Kidney (tissue), 14 donors: ENCODE measurements around the gene LBX2. TPM values are rescaled to one million over a fixed set of nuclear protein-coding genes. Genes with fewer than 3 reads are reported as not detected.
"Not testable (repeated sequence)": the region's sequence is repeated elsewhere in the genome, so short reads cannot be mapped to it uniquely, and the experiment has no call there.

ENCODE experiments used
- DNase-seq, 5 donors: peaks; one replicate each; pipeline ENCODE4 v3.0.0-alpha.2; 2013 to 2020
- FAIRE-seq: peaks from 2 replicates; lab custom pipeline; 2012; peaks lifted over from hg19 to GRCh38; lab: Jason Lieb, UNC
- H3K27ac ChIP-seq, 2 donors: one replicate each; pipeline ENCODE4 v1.7.0; 2013; ENCODE audit warnings: low read depth in 2 of 2, low read length in 2 of 2, inconsistent platforms in 1 of 2
- H3K27me3 ChIP-seq: one replicate; pipeline ENCODE4 v1.7.1; 2013; ENCODE audit warnings: low read length, inconsistent platforms; ENCODE audit not compliant: control insufficient read depth, insufficient read depth
- H3K36me3 ChIP-seq, 3 donors: one replicate each; pipeline versions ENCODE4 v1.7.0 to v1.7.1; 2013; ENCODE audit warnings: low read length in 3 of 3, control low read depth in 1 of 3, inconsistent platforms in 1 of 3; ENCODE audit not compliant: insufficient read depth in 3 of 3, control insufficient read depth in 2 of 3
- H3K4me1 ChIP-seq, 3 donors: one replicate each; pipeline versions ENCODE4 v1.7.0 to v1.7.1; 2013; ENCODE audit warnings: low read length in 3 of 3, inconsistent platforms in 1 of 3, low read depth in 1 of 3; ENCODE audit not compliant: control insufficient read depth in 2 of 3, insufficient read depth in 2 of 3
- H3K4me3 ChIP-seq, 3 donors: one replicate each; pipeline versions ENCODE4 v1.7.0 to v1.8.1; 2013; ENCODE audit warnings: low read length in 3 of 3, control low read depth in 1 of 3, inconsistent platforms in 1 of 3
- H3K9ac ChIP-seq, 3 donors: one replicate each; pipeline versions ENCODE4 v1.7.0 to v1.7.1; 2013; ENCODE audit warnings: low read length in 3 of 3, control low read depth in 1 of 3, inconsistent platforms in 1 of 3
- H3K9me3 ChIP-seq, 3 donors: one replicate each; pipeline versions ENCODE4 v1.7.0 to v1.7.1; 2013; ENCODE audit warnings: low read length in 3 of 3, control low read depth in 1 of 3, inconsistent platforms in 1 of 3; ENCODE audit not compliant: control insufficient read depth in 2 of 3, insufficient read depth in 1 of 3
- intact Hi-C: fragments of 100-400 bp; cut with DNase I; formaldehyde crosslinking; loops from one replicate; pipeline ENCODE4 v1.11.1; 2022
- polyA plus RNA-seq: library from polyadenylated mRNA; stranded (reverse); fragments of 350-450 nt; fragmentation: Illumina TruSeq; extraction: RNeasy Lipid Tissue Mini Kit (QIAGEN cat#74804); gene quantifications from one replicate; pipeline ENCODE4 v1.2.3, GENCODE V29; 2014; ENCODE audit warnings: low read depth, low replicate concordance; ENCODE audit not compliant: insufficient read depth
- total RNA-seq: library from RNA; stranded (reverse); fragmentation: NEBNext Ultra II Directional; extraction: Animal tissue kit (Norgen Biotek cat#: 25700); gene quantifications from one replicate; pipeline ENCODE4 v1.2.1, GENCODE V29; 2021
- TF ChIP-seq, protein P1 (sequence below): IDR thresholded peaks from 3 replicates; pipeline ENCODE4 v1.5.1; 2012; ENCODE audit warnings: mild to moderate bottlenecking, moderate library complexity, borderline replicate concordance; ENCODE audit not compliant: insufficient read depth; ENCODE audit errors: extremely low read depth
- donor health status: control.
- donor health status: control.
- donor health status: control.
- donor health status: control.
- donor health status: control.
- donor health status: DM: yes; HTN: yes; CAD: no.
- donor health status: Normal renal cell carcinoma (clear cell type).

The LBX2 gene
- total and polyA plus RNA-seq, 2 donors from 2014 or later, result 1.5 to 2.5 TPM

DNA sequence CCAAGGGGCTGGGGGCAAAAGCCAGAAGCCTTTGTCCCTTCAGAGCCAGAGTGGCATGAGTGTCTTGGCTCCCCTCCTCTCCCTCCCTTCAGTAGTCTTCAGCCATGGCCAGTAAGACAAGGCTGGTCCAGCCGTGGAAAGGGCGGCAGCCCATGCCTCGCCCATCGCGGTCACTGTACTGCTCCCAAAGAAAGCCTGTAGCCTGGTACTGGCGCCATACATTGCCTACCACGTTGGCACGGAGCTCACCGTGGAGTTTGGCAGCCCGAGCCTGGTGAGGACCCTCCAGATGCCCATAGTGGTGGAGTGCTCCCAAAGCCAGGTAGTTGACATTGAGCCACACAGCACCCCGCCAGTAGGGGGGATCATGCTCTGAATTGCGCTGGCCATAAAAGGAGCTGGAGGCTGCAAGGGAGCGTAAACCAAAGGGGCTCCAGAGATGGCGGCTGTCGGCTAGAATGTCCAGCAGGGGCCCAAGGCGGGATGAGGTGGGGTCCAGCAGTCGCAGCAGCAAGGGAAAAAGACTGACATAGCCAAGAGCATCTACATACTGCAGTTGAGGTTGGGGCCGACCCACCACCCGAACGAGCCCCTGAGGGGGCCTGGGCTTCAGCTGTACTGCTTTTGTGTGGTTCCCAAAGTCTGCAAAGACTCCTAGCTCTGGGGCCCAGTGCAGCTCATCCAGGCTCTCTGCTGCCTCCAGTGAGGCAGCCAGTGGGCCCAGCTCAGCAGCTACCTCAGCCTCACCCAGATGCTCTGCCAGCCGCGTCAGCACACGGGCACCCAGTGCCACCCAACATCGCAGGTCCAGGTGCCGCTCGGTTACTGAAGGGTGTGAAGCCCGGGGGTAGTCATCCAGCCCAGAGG, 38.0 kb downstream of the LBX2 start:
- intact Hi-C loops, result no loop called here
- H3K4me1 ChIP-seq, result peaks cover 0 to 21% (median 13%) of the 10 kb centered on the region in 3 donors
- peaks cover 0 to 3% (median 0%) of the 10 kb centered on the region in 3 donors for H3K36me3 ChIP-seq
- no peaks in the 10 kb centered on the region for H3K27me3 ChIP-seq
- FAIRE-seq (no peak), DNase-seq (peak in 1 of 5 donors; percentile 52)
- H3K27ac ChIP-seq, result no peak overlapping the region
- no peaks in the 10 kb centered on the region for H3K9me3 ChIP-seq
- TF ChIP-seq, protein P1, sequence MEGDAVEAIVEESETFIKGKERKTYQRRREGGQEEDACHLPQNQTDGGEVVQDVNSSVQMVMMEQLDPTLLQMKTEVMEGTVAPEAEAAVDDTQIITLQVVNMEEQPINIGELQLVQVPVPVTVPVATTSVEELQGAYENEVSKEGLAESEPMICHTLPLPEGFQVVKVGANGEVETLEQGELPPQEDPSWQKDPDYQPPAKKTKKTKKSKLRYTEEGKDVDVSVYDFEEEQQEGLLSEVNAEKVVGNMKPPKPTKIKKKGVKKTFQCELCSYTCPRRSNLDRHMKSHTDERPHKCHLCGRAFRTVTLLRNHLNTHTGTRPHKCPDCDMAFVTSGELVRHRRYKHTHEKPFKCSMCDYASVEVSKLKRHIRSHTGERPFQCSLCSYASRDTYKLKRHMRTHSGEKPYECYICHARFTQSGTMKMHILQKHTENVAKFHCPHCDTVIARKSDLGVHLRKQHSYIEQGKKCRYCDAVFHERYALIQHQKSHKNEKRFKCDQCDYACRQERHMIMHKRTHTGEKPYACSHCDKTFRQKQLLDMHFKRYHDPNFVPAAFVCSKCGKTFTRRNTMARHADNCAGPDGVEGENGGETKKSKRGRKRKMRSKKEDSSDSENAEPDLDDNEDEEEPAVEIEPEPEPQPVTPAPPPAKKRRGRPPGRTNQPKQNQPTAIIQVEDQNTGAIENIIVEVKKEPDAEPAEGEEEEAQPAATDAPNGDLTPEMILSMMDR, result peak; percentile 11
- no peak overlapping the region for H3K9ac ChIP-seq
- H3K4me3 ChIP-seq, result no peak overlapping the region

- peak in 2 of 5 donors; percentile 49 to 58 for DNase-seq
- peaks cover 0 to 32% (median 16%) of the 10 kb centered on the region in 3 donors for H3K4me1 ChIP-seq
- H3K9ac ChIP-seq, H3K36me3 ChIP-seq, FAIRE-seq, H3K27ac ChIP-seq, H3K27me3 ChIP-seq, H3K4me3 ChIP-seq, intact Hi-C loops, H3K9me3 ChIP-seq: not testable (repeated sequence)
Measured at GRCh38 chr2:74460187-74460586, 39.2 kb downstream of the LBX2 start.

GRCh38 chr2:74459503-74460118, 39.8 kb downstream of the LBX2 start:
- H3K9ac ChIP-seq, H3K36me3 ChIP-seq, H3K27me3 ChIP-seq, H3K9me3 ChIP-seq, H3K27ac ChIP-seq, intact Hi-C loops, FAIRE-seq: not testable (repeated sequence)
- peak in 2 of 5 donors; percentile 46 to 57 for DNase-seq
- Histone ChIP-seq H3K4me1 (peaks cover 0 to 32% (median 16%) of the 10 kb centered on the region in 3 donors), H3K4me3 (peak overlapping the region in 1 of 3 donors; percentile 97)

- H3K36me3 ChIP-seq, result peaks cover 0 to 3% (median 0%) of the 10 kb centered on the region in 3 donors
- intact Hi-C loops, result no loop called here
- TF ChIP-seq, protein P1, result no peak
- peak overlapping the region; percentile 79 to 97 (median 97) for H3K4me3 ChIP-seq
- DNase-seq (peak in 2 of 5 donors; percentile 53 to 69), FAIRE-seq (no peak)
- peak overlapping the region; percentile 56 to 94 (median 71) for H3K9ac ChIP-seq
- H3K9me3 ChIP-seq, result no peaks in the 10 kb centered on the region
- no peak overlapping the region for H3K27ac ChIP-seq
- H3K4me1 ChIP-seq, result peaks cover 0 to 26% (median 12%) of the 10 kb centered on the region in 3 donors
- H3K27me3 ChIP-seq, result no peaks in the 10 kb centered on the region
Measured at GRCh38 chr2:74458938-74459363, 40.5 kb downstream of the LBX2 start.
